Tibial nerve (tissue), 3 donors: ENCODE results near the gene SMAD6.

Experiments
- POLR2A ChIP-seq, 2 donors: fragments of 450-650 bp; IDR thresholded peaks; one replicate each; pipeline ENCODE4 v1.6.1; 2017; ENCODE audit warnings: antibody characterized with exemption in 2 of 2, mild to moderate bottlenecking in 2 of 2, moderate library complexity in 2 of 2
- TF ChIP-seq, protein P1 (sequence below), 5 experiments: fragments of 200-600 bp in 3 of 5; fragments of 450-650 bp in 2 of 5; sonication (generic) in 3 of 5; IDR thresholded peaks; one replicate each; pipeline ENCODE4 v1.5.1; 2016 to 2019; ENCODE audit warnings: antibody characterized with exemption in 5 of 5, mild to moderate bottlenecking in 3 of 5, moderate library complexity in 2 of 5

DNA sequence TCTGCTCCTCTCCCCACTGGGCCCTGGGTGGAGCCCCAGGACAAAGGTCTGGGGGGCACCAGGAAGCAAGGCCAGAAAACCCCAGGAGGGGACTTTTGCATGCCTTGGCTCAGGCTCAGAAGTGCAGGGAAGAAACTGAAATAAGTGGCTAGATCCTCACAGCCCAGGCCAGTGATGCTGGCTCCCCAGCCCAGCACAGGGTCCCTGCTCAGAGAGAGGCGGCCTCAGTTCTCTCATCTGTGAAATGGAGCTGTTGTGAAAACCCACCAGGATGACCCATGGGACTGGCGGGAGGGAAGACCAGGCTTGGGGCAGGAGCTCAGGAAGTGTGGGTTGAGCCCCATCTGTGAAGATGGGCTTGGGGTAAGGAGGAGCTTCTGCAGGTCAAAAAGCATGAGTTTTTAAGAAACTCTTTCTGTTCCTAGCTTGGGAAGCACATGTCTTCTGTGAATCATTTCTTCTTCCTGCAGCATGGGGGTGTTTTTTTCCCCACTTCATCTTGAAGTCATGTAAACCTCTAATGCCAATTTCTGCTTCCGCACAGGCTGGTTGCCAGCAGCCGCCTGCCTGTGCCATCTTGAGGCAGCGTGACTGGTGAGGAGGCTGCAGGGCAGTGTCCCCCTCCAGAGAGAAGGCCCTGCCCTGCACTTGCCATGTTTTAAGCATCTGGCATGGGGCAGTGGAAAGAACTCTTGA is 118.6 kb downstream of the SMAD6 start:
- no peak for TF ChIP-seq POLR2A (IDR thresholded peaks at IDR 0.05)
- TF ChIP-seq, protein P1, sequence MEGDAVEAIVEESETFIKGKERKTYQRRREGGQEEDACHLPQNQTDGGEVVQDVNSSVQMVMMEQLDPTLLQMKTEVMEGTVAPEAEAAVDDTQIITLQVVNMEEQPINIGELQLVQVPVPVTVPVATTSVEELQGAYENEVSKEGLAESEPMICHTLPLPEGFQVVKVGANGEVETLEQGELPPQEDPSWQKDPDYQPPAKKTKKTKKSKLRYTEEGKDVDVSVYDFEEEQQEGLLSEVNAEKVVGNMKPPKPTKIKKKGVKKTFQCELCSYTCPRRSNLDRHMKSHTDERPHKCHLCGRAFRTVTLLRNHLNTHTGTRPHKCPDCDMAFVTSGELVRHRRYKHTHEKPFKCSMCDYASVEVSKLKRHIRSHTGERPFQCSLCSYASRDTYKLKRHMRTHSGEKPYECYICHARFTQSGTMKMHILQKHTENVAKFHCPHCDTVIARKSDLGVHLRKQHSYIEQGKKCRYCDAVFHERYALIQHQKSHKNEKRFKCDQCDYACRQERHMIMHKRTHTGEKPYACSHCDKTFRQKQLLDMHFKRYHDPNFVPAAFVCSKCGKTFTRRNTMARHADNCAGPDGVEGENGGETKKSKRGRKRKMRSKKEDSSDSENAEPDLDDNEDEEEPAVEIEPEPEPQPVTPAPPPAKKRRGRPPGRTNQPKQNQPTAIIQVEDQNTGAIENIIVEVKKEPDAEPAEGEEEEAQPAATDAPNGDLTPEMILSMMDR (IDR thresholded peaks at IDR 0.05), result no peak
